K562 (cell line): Measurements from ENCODE around the gene RHD. TPM values are rescaled to one million over a fixed set of nuclear protein-coding genes. Genes with fewer than 3 reads are reported as not detected.
"Not testable (repeated sequence)": the region's sequence is repeated elsewhere in the genome, so short reads cannot be mapped to it uniquely, and the experiment has no call there.

Experiments used
- CREM ChIP-seq: IDR thresholded peaks from 2 replicates; pipeline ENCODE4 v1.6.1; 2014; ENCODE audit warnings: antibody characterized with exemption, low read depth
- MAZ ChIP-seq, 2 experiments: fragments of 450-650 bp in 1 of 2; sonication (generic) in 1 of 2; formaldehyde crosslinking; IDR thresholded peaks in 1 of 2; conservative IDR thresholded peaks in 1 of 2; 2 replicates each; pipeline versions ENCODE4 v1.4.0 to v1.5.0; 2020; ENCODE audit warnings: mild to moderate bottlenecking in 1 of 2, missing genetic modification reagents in 1 of 2
- MGA ChIP-seq: fragments of 450-650 bp; IDR thresholded peaks from 2 replicates; pipeline ENCODE4 v1.6.1; 2016; ENCODE audit warnings: mild to moderate bottlenecking, moderate library complexity
- NRF1 ChIP-seq, 2 experiments: fragments of 450-650 bp; IDR thresholded peaks in 1 of 2; conservative IDR thresholded peaks in 1 of 2; 2 replicates each; pipeline ENCODE4 v1.6.1; 2014; ENCODE audit warnings: mild to moderate bottlenecking in 2 of 2
- ZBTB40 ChIP-seq, 2 experiments: fragments of 450-650 bp in 1 of 2; sonication (generic) in 1 of 2; formaldehyde crosslinking in 1 of 2; IDR thresholded peaks; 2 replicates each; pipeline versions ENCODE4 v1.7.1 to v1.9.0; 2016 to 2022; ENCODE audit warnings: inconsistent platforms in 1 of 2, mild to moderate bottlenecking in 1 of 2, missing genetic modification reagents in 1 of 2
- ZEB2 ChIP-seq: fragments of 450-650 bp; IDR thresholded peaks from 2 replicates; pipeline ENCODE4 v1.6.1; 2016
- polyA plus RNA-seq, 8 experiments: library from polyadenylated mRNA; depleted of rRNA in 4 of 8; stranded (reverse) in 5 of 8; unstranded in 3 of 8; fragments of >200 nt; fragmentation: Nextera tagmentation in 2 of 8; fragmentation: Illumina TruSeq in 1 of 8; extraction: Ambion mirVana in 2 of 8; extraction: Trizol in 1 of 8; gene quantifications; 2 replicates each; pipeline versions ENCODE4 v1.2.1 to v1.2.3, GENCODE V29; 2011 to 2014; ENCODE audit warnings: inconsistent platforms in 1 of 8, missing spikeins in 1 of 8
- total RNA-seq, 7 experiments: library from RNA; depleted of rRNA in 6 of 7; stranded (reverse); fragments of >200 nt in 6 of 7; fragmentation: Illumina TruSeq in 2 of 7; extraction: Trizol in 2 of 7; gene quantifications; 2 replicates each; pipeline versions ENCODE4 v1.2.1 to v1.2.3, GENCODE V29; 2011 to 2021; ENCODE audit warnings: low replicate concordance in 1 of 7

The RHD gene
- total and polyA plus RNA-seq, 9 of the 15 experiments (the other 6 are each of a cell fraction or from before 2014, with no cell fraction given): 8.8 to 32.4 (median 15.0) TPM

GRCh38 chr1:25336922-25337354, 64.6 kb downstream of the RHD start (continued):
- TF ChIP-seq MGA: peak; percentile 33; the same call in 1 of the 2 replicates
- peak in 1 of 2 experiments; percentile 45; a peak in 1 of 4 replicates for TF ChIP-seq MAZ (CRISPR knock-in tag; conservative IDR thresholded peaks at IDR 0.05 in 1 of 2, IDR thresholded peaks at IDR 0.05 in 1 of 2)
- TF ChIP-seq NRF1 (conservative IDR thresholded peaks at IDR 0.05 in 1 of 2, IDR thresholded peaks at IDR 0.05 in 1 of 2): peak; percentile 51 to 59
- TF ChIP-seq ZBTB40 (IDR thresholded peaks at IDR 0.05): 0 out of 2 replicates have a peak, but pooled peaks have one; percentile 28
- not testable (repeated sequence) for TF ChIP-seq ZBTB40 (CRISPR knock-in tag; IDR thresholded peaks at IDR 0.05)
- TF ChIP-seq ZEB2: peak; percentile 71
- TF ChIP-seq CREM: 0 out of 2 replicates have a peak, but pooled peaks have one; percentile 31
